ENCODE results near the gene EML6.
"Not testable (repeated sequence)": the region's sequence is repeated elsewhere in the genome, so short reads cannot be mapped to it uniquely, and the experiment has no call there.

Gene EML6

DNA sequence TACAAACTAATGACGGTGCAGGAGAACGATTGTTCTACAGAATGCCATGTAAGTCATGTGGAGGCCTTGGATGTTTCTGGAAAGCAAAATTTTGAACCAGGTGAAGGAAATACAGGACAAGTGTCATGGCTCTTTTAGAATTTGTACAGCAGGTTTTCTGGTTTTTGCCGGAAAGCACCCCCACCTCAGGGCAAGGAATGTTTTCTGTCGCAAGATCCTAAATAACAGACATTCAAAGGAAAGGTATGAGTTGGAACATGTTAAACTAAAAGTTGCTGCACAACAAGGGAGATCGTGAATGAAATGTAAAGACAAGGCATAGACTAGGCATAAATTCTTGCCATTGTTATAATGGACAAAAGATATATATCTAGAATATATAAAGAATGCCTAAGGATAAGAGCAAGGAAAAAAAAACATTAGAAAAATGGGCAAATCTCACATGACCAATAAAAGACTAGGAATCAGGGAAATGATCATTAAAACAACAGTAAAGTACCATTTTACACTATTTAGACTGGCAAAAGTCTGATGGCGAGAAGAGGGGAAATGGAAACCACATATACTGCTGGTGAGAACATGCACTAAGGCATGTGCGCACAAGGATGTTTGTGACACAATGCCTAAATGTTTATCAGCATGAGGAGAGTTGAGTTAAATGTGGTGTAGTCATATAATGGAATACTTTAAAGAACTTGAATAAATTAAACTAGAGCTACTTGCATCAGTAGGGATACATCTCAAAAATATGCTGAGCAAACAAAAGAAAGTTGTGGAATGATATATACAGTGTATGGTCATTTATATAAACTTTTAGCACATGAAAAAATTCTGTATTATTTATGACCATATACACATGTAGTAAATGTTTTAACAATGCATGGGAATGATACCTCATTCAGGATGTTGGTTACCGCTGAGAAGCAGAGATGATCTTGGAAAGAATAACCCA, 127.0 kb downstream of the EML6 start:
- DNase-seq (ENCODE audit: low read depth), result no peak

DNA sequence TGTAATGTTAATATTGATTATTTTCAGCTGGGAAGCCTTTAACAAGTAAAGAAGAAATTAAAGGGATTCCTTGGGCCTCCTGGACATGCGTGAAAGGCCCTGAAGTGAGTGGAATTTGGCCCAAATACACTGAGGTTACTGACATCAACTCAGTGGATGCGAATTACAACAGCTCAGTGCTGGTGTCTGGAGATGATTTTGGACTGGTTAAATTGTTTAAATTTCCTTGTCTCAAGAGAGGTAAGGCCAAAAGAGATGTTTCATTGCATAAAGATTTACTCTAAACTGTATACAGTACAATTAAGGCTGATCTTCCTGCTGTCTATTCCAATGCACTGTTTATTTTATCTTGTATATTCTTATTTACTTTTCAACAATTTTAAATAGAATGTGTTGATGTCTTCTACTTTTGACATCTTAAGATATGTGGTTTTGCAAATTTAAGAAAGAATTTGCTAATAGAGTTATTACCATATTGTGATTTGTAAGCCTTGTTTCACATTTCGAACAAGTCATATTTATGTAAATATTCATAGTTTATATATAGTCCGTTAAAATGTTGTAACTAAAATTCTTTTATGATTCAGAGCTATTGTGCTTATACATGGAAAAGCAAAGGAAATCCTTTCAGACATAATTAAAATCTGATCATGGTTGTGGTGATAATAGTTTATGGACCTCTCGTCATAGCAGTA, 130.3 kb downstream of the EML6 start:
- no peak for DNase-seq (ENCODE audit: low read depth)

DNA sequence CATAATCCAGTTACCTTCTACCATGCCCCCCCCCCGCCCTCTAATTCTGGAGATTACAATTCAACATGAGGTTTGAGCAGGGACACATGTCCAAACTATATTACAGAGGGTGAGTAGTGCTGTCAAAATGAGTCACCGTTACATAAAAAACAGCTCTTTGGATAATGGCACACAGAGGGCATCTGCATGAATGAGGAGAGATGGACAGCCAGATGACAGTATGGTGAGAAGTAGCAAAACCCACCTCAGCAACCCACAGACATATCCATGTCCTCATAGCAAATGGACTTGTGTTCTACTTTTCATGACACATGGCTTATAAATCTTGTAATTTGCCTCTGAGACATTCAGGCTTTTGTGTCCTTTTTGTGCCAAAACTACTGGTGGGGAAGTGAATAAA, 132.0 kb downstream of the EML6 start:
- DNase-seq (ENCODE audit: low read depth), result no peak

DNA sequence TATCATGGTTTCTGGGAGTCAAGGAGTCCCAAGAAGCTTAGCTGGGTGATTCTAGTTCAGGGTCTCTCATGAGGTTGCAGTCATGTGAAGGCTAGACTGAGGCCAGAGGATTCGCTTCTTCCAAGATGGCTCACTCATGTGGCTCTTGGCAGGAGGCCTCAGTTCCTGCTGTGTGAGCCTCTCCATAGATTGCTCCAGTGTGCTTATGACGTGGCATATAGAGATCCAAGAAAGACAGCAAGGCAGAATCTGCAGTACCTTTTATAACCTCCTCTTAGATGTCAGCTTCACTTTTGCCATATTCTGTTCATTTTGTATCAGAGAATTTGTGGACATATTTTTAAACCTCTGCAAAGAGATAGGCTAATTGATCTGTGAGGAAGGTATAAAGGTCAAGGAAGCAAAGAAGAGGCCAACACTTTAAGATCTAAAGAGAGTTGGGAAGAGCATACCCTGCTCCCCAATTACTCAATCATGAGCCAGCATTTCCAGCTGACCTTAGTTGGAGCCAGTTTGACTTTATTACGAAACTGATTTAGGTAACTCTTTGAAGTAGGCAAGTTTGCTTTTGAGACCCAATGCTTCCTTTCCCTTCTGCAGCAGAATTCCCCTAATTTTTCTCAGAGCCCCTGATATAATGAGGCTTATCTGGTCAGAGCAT, 134.7 kb downstream of the EML6 start:
- no peak for DNase-seq (ENCODE audit: low read depth)

DNA sequence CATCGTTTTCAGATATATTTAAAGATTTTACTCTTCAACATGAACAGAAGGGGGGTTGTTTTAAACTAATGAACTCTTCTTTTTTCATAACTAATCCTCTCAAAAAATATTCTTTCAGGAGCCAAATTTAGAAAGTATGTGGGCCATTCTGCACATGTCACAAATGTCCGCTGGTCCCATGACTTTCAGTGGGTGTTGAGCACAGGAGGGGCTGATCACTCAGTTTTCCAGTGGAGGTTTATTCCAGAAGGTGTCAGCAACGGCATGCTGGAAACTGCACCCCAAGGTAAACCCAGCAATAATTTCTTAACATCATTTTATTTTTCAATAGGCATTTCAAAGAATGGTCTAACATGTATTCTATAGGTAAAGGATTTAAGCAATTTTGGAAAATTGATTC, 136.0 kb downstream of the EML6 start:
- DNase-seq (ENCODE audit: low read depth), result no peak

DNA sequence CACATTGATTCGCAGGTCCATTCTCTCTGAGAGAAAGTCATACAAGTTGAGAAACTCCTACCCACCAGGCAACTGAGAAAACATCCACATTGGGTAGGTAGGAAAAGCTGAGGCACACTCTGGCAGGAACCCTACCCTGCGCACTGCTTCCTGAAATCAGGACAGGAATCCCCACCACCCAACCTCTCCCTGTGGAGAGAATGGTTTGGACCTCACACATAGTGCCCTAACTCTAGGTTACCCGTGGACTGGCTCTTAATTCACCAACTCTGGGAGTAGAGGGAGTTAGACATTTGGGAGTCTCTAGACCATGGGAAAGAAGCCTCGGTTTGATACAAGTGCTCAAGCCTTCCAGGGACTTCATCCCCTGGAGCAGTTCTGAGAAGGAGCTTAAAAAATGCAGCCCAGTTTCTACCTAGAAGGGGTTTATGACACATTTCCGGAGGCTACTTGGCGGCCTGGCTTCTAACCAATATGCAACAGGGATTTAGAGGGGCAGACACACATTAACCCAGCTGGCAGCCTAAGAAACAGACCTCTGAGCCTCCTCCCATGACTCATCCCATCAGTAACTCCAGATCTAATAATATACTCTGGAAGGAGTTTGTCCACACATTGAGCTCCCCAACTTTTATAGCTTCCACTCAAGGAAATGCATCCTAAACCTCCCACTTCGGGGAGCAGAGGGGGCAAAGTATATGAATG, 136.7 kb downstream of the EML6 start:
- no peak for DNase-seq (ENCODE audit: low read depth)

DNA sequence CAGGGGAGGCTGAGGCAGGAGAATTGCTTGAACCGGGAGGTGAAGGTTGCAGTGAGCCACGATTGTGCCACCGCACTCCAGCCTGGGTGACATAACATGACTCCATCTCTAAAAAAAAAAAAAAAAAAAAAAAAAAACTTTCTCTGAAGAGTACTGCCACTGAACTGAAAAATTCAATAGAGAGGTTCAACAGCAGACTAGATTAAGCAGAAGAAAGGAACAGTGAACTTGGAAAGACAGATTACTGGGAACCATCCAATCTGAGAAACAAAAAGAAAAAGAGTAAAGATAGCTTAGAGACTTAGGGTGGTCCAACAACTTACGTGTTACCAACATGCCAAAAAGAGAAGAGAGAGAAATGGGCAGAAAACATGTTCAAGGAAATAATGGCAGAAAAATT, 138.8 kb downstream of the EML6 start:
- no peak for DNase-seq (ENCODE audit: low read depth)

DNA sequence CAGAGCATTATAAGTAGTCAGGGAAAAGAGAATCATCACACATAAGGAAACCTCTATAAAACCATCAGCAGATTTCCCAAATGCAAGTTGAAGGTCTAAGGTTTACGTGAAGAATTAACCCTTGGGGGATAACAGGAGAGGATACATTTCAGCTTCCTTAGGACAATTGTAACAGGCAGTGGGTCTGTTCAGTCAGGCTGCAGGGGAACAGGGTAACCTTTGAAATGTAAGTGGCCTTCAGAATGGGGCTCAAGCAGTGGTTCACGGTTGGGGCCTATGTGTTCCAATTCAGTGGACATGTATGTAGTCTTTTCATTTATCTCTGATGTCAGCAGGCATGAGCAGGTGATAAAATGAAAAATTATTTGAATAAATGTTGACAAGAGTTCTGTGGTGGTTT, 139.3 kb downstream of the EML6 start:
- no peak for DNase-seq (ENCODE audit: low read depth)

DNA sequence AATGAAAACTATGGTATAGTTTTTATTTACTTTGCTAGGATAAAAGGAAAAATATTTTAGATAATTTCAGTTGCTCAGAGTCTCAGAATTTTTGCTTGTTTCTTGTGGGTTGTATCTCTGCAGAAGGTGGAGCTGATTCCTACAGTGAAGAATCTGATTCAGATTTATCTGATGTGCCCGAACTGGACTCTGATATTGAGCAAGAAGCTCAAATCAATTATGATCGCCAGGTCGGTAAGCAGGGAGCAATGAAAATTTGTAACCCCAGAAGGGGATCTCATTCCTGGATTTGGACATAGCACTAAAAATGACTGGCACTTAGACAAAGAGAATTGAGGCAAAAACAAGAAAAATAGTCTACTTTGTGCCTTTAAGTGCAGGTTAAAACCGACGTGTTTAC, 140.2 kb downstream of the EML6 start:
- DNase-seq (ENCODE audit: low read depth), result no peak

DNA sequence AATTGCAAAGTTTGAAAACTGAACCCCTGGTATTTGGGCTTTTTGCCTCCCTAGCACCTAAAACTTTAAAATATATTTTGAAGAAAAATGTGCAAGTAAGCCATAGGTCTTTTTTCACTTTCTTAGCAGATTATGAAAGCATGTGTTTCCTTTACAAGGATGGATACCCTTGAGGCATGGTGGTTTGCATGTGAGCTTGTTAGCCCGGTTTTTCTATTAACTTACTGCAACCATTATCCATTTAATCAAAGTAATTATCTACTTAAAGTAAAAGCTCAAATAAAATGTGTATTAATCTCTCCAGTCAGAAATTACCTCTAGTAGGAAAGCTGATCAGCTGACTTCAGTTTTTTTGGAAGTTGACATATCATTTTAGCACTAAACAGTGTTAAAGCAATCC, 140.6 kb downstream of the EML6 start:
- DNase-seq (ENCODE audit: low read depth), result no peak

DNA sequence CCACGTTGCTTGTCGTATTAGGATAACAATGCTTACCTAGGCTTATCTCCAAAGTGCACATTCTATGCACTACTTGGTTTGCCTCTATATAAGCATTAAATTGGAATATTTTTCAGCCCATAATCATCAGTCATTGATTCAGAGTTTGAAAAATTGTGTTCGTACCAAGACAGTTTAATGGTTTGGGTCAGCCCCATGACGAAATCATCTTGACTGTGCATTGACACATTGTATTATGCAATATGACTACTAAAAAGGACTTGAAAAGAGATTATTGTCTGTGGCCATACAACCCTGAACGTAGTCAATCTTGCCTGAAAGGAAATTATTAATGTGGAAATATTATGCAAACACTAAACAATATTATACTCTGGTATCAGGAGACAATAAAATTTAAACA, 141.3 kb downstream of the EML6 start:
- DNase-seq (ENCODE audit: low read depth), result no peak

DNA sequence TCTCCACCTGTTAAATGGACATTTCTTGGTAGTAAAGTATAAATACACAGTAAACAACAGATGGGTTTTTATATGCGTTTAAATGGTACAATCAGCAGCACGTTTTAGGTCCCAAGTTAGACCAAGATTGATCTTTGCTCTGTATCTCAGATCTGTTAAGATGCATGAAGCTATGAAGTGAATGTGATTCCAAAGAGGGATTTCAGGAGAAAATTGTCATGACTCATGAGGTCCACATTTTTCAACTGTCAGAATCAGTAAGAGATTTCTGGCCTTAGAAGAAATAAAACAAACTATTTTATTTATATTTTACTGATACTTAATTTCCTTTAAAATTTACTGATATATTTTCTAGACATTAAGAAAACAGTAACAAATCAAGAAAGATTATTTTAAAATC, 142.7 kb downstream of the EML6 start:
- DNase-seq (ENCODE audit: low read depth), result no peak

DNA sequence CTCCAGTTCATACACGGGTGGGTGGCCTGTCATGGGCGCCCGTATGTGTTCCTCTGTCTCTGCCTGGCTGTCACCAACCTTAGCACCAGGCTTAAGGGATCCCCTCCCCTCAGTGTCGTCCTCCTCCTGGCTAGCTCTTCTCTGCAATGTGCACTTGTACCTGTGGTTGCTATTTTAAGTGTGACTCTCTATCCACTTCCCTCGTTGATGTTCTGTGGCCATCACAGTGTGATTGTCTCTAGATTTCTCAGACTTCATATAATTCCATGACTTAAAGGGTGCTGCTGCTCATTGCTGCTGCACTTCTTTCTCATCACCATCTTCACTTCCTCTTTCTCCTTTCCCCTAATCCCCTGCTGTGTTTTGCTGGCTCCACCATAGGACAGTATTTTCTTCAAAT, 143.4 kb downstream of the EML6 start:
- no peak for DNase-seq (ENCODE audit: low read depth)

DNA sequence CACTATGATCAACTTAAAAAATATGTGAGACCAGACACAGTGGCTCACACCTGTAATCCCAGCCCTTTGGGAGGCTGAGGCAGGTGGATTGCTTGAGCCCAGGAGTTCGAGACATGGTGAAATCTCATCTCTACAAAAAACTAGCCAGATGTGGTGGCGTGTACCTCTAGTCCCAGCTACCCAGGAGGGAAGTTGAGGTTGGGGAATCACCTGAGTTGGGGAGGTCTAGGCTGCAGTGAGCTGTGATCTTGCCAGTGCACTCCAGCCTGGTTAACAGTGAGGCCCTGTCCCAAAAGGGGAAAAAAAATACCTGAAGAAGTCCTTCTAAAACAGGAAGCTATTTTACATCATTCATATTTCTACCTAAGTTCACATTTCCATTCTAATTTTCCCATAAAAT, 144.0 kb downstream of the EML6 start:
- DNase-seq (ENCODE audit: low read depth), result no peak

DNA sequence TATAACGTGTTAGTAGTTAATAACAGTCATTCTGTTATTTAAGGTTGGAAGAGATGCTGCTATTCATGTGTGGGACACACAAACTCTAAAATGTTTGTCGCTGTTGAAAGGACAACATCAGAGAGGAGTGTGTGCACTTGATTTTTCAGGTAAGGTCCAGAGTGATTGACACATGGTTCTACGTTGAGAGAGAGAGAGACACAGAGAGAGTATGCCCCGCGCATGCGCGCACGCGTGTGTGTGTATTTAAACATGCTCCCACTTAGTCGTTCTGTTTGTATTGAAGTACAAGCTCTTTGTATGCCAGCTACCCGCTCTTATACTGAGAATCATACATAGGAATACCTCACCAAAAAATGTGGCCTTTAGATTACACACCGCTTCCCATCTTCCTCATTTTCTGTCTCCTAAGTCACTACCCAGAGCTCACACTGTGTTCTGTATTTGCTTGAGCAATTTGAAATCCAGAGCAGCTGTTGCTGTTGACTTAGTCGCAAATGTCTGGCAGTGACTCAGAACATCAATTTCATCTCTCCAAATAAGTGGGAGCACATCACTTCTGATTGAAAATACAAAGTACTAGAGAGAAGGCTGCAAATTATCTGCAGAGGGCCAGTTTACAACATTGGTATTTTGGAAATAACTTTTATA, 148.1 kb downstream of the EML6 start:
- no peak for DNase-seq (ENCODE audit: low read depth)

DNA sequence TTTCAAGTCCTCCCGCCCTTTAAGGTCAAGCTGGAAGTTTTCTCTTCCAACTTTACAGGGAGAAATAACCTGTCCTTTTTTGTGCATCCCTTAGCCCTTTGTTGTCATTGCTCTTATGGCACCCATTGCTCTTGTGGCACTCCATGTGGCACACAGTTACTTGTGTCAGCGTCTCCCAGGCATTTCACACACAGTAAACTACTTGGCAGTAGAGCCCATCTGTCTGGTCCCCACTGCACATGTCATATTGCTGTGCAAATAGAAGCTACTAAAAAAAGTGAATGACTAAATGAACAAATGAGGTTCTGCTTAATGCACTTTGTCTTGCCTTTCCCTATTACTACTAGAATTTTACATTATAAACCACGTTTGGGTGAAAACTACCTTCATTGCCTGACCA, 149.3 kb downstream of the EML6 start:
- DNase-seq (ENCODE audit: low read depth), result no peak

DNA sequence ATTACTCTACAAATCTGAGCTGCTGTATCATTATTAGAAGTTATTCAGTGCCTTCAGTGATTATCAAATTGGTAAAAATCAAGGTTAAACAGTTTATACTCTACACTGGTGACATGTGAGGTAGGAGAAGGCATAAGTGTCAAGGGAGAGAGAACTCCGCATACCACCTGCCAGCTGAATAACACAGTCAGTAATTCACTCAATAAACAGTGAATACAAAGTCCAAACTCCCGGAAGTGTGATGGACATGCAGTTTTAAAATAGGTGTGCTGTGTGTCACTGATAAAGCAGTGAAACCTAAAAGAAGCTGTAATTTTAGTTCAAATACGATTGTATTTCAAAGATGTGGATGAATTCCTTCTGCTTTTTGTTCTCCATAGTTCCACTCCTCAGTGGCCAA, 149.8 kb downstream of the EML6 start:
- DNase-seq (ENCODE audit: low read depth), result not testable (repeated sequence)

DNA sequence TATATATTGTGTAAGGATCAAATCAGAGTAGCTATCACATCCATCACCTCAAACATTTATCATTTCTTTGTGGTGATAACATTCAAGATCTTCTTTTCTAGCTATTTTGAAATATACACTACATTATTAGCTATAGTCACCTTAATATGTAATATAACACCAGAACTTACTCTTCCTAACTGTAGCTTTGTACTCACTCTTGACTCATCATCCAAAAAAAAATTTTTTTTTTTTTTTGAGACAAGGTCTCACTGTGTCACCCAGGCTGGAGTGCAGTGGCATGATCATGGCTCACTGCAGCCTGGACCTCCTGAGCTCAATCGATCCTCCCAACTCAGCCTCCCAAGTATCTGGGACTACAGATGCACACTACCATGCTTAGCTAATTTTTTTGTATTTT, 153.3 kb downstream of the EML6 start:
- DNase-seq (ENCODE audit: low read depth), result no peak

DNA sequence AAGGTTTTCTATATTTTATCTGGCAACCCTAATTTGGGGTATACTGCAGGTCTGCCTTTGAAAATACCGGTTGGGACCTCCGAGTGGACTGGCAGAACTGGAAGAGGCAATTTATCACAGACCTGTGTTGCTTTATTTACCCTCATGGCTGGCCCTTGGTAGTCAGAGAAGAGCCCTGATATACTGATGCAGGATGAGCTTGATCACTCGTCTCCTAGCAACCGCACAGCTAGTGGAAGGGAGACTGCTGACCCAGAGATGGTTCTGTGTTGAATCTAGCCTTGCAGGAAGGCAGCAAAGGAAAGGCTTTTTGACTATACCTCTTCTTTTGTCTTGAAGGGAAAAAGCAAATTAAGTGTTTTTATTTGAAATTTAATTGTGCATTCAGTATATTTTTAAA, 154.7 kb downstream of the EML6 start:
- no peak for DNase-seq (ENCODE audit: low read depth)

DNA sequence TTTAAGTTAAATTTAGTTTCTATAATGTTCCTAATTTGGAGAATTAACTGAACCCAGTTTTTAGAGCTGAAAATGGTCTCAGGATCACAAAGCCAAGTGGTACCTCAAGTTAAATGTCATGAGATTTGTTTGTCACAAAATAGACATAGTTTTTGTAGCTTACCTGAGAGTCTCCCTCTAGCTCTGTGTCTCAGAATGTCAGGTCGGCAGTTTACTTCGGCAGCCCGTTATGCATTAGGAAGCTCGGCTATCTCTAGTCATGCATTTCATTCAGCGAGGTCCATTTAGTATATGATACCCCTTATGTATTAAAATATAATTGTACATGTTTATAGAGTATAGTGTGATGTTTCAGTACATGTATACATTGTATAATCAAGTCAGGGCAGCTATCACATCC, 155.6 kb downstream of the EML6 start:
- no peak for DNase-seq (ENCODE audit: low read depth)

DNA sequence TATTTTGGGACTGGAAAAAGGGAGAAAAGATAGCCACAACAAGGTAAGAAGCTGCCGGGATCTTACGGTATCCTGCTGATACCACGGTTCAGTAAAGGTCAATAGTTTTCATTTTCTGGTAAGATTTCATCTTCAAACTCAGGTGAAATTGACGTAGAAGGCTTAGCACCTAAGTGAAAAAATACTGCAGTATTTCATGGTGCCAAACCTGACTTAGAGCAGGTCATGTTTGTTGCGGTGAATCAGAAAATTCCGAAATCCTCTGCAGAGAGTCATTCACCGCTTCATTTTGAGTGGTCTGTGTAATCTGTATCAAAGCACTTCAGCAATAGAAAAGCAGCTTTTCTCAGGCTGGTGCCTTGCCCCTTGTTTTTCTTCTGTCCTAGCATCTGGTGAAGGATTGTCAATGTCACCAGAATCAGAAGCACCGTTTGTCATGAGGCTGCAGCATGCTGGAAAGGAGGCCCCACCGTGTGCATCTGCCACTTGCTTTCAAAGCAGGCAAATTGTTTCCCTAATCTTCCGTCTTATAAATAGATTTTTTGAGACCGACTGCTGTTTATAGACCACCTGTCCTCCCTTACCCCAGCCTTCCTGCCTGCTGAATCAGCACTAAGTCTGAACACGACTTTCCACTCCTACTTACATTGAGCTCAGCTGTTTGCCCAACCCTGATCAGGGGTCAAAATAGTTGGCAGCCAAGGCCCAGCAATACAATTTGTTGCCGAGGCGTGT, 156.3 kb downstream of the EML6 start:
- no peak for DNase-seq (ENCODE audit: low read depth)

Measured in activated T-helper 9 cell treated with anti-CD3 and anti-CD28 coated beads, Interleukin-2, amount 50 U/mL, for 16 hours (primary cell).